A673 (cell line): ENCODE measurements around the gene H2AZ2. TPM values are rescaled to one million over a fixed set of nuclear protein-coding genes. Genes with fewer than 3 reads are reported as not detected.

Experiments
- BruUV-seq: library from RNA; stranded (reverse); fragments of 400-500 nt; replicated peaks from 2 replicates; lab custom pipeline; 2021; lab: Mats Ljungman, UMichigan
- CTCF ChIA-PET: fragments of 300-600 bp; sonication (Branson Sonifier 250); formaldehyde crosslinking; loops from one replicate; lab custom pipeline; 2022; ENCODE audit warnings: antibody characterized with exemption; lab: Charles Lee
- POLR2A ChIA-PET: fragments of 300-600 bp; sonication (Branson Sonifier 250); formaldehyde crosslinking; loops from one replicate; lab custom pipeline; 2022; ENCODE audit warnings: antibody characterized with exemption; ENCODE audit not compliant: low non-redundant PET; lab: Charles Lee
- DNase-seq: peaks from one replicate; pipeline ENCODE4 v3.0.0-alpha.2; 2015; ENCODE audit warnings: low spot score
- H3K27ac ChIP-seq: fragments of 200-600 bp; sonication (generic); 2 replicates; pipeline ENCODE4 v1.5.1; 2016; ENCODE audit warnings: mixed run types, low read depth, mild to moderate bottlenecking, mixed read lengths, antibody characterized with exemption, low read length; ENCODE audit not compliant: poor library complexity, severe bottlenecking
- H3K27me3 ChIP-seq: fragments of 200-600 bp; sonication (generic); replicated peaks from 2 replicates; pipeline ENCODE4 v1.6.1; 2017; ENCODE audit warnings: mixed run types, low read depth, mild to moderate bottlenecking, mixed read lengths, antibody characterized with exemption, low read length; ENCODE audit not compliant: insufficient read depth, poor library complexity
- H3K36me3 ChIP-seq: fragments of 200-600 bp; sonication (generic); 2 replicates; pipeline ENCODE4 v1.6.1; 2016; ENCODE audit warnings: mixed run types, mild to moderate bottlenecking, mixed read lengths, antibody characterized with exemption, low read length; ENCODE audit not compliant: insufficient read depth, poor library complexity, severe bottlenecking
- H3K4me1 ChIP-seq: fragments of 200-600 bp; sonication (generic); 2 replicates; pipeline ENCODE4 v1.6.1; 2017; ENCODE audit warnings: mixed run types, mild to moderate bottlenecking, mixed read lengths, antibody characterized with exemption, low read length; ENCODE audit not compliant: insufficient read depth, poor library complexity, severe bottlenecking
- H3K4me3 ChIP-seq: fragments of 200-600 bp; sonication (generic); 2 replicates; pipeline ENCODE4 v1.5.1; 2016; ENCODE audit warnings: low read depth, mixed run types, mild to moderate bottlenecking, mixed read lengths, low read length; ENCODE audit not compliant: poor library complexity, severe bottlenecking
- H3K9me3 ChIP-seq: fragments of 200-600 bp; sonication (generic); 2 replicates; pipeline ENCODE4 v1.6.1; 2016; ENCODE audit warnings: mixed run types, low read depth, mild to moderate bottlenecking, mixed read lengths, antibody characterized with exemption, low read length; ENCODE audit not compliant: poor library complexity, severe bottlenecking
- EZH2 ChIP-seq: fragments of 200-600 bp; sonication (generic); IDR thresholded peaks from 2 replicates; pipeline ENCODE4 v1.6.1; 2017; ENCODE audit warnings: borderline replicate concordance, low read depth, mild to moderate bottlenecking, mixed read lengths, antibody characterized with exemption, low read length; ENCODE audit not compliant: poor library complexity, severe bottlenecking
- intact Hi-C: fragments of 100-400 bp; cut with micrococcal nuclease; formaldehyde crosslinking; loops from one replicate; pipeline ENCODE4 v1.10.0; 2022; ENCODE audit not compliant: unreplicated experiment
- total RNA-seq: library from RNA; stranded (reverse); gene quantifications from 2 replicates; pipeline ENCODE4 v1.2.3, GENCODE V29; 2021
- TF ChIP-seq, protein P1 (sequence below): fragments of 300-800, 200-600 bp; sonication (generic); conservative IDR thresholded peaks from 2 replicates; pipeline ENCODE4 v1.5.1; 2017; ENCODE audit warnings: low read depth, mild to moderate bottlenecking, antibody characterized with exemption, low read length, moderate library complexity, mixed read lengths

H2AZ2 gene
- total RNA-seq, 1 experiment from 2014 or later = 291 TPM

DNA sequence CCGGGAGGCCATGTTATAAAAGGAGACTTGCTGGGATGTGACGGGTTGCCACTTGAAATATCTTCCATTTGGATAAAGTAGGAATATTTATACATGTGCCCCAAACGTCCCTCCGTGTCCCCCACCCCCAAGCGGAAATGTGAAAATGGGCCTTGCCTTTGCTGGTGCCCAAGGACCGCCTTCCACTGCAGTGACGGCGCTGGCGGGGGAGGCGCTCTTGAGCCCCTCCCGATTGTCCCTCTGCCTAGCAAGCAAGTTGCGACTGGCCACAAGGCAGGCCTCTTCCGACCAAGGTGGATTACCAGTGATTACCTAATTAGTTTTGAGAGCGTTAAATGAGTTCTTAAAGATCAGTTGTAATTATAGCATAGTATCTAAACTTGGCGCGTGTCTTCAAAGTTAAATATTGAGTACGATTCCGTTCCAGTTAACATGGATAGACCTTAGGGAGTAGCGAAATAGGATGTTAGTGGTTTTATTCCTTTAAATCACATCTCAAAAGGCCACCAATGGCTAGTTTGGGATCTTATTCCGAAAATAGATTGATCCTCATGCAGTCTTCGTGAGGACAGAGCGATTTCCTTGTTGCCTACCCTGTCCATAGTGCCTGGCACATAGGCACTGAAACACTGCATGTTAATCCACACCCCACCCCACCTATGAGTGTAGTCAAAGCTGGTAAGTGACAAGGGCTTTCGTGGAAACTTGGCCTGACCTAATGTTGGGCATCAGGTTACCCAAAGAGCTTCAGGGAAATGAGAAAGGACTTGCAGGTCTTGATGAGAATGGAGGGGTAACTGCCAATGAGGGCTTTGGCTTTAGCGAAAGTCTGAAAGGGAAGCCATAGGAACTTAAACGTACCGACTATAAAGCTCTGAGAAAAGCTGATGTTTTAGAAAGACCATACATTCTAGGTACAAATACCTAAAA lies 50.3 kb downstream of the H2AZ2 start:
- Histone ChIP-seq H3K27ac (peak overlapping the region; percentile 99), H3K4me1 (peaks cover 18% of the 10 kb centered on the region), H3K27me3 (no peaks in the 10 kb centered on the region), H3K4me3 (peak overlapping the region; percentile 64), H3K9me3 (no peaks in the 10 kb centered on the region), H3K36me3 (peaks cover 52% of the 10 kb centered on the region)
- TF ChIP-seq, protein P1, sequence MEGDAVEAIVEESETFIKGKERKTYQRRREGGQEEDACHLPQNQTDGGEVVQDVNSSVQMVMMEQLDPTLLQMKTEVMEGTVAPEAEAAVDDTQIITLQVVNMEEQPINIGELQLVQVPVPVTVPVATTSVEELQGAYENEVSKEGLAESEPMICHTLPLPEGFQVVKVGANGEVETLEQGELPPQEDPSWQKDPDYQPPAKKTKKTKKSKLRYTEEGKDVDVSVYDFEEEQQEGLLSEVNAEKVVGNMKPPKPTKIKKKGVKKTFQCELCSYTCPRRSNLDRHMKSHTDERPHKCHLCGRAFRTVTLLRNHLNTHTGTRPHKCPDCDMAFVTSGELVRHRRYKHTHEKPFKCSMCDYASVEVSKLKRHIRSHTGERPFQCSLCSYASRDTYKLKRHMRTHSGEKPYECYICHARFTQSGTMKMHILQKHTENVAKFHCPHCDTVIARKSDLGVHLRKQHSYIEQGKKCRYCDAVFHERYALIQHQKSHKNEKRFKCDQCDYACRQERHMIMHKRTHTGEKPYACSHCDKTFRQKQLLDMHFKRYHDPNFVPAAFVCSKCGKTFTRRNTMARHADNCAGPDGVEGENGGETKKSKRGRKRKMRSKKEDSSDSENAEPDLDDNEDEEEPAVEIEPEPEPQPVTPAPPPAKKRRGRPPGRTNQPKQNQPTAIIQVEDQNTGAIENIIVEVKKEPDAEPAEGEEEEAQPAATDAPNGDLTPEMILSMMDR = peak; percentile 62
- TF ChIP-seq EZH2 = no peak
- TSS peak; percentile 43 for BruUV-seq
- ChIA-PET CTCF (no interaction called here), POLR2A (interaction anchor here (0.6 to 0.7 kb wide), 4 partner anchors 12 to 232 kb away, joined by 3 to 6 read pairs (median 4); no protein-coding TSS in a partner anchor)
- DNase-seq = peak; percentile 92
- intact Hi-C loops = loop anchor here (1.0 to 5.0 kb wide), 3 partner anchors 50 to 215 kb away; partner anchors contain the start of genes OGDH and TMED4

DNA sequence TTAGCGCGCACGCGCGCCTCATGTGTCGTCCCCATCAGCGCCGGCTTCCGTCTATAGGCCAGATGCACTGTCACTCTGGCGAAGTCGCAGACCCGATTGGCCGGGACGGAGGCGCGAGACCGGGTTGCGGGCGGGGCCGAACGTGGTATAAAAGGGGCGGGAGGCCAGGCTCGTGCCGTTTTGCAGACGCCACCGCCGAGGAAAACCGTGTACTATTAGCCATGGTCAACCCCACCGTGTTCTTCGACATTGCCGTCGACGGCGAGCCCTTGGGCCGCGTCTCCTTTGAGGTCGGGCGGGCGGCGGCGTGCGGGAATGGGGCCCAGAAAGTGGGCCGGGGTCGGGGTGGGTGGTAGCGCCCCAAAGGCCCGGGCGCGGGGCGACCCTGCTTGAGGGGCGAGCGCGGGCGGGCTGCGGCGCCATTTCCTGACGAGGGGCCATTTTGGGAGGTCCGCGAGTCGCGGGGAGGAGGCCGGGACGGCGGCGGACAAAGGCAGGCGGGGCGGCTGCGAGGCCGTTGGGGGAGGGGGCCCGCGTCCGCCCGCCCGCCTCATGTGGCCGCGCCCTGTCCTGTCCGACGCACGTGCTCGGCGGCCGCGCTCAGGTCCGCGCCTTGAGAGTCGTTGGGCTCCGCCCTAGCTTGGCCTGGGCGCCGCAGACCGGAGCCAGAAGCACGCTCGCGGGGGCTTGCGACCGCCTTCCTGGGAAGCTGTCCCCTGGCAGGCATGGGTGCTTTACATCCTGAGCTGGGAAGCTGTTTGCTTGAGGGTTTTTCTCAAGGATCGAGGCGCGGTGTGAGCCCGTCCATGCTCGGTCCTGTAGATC lies 51.2 kb downstream of the H2AZ2 start, which contains the start of gene PPIA:
Gene PPIA, plus strand, starts transcription at position 178 of the 825 bp plus-strand sequence. Its CDS starts 44 bp downstream, at position 222.
- CTCF ChIA-PET = no interaction called here
- POLR2A ChIA-PET = interaction anchor here (0.6 kb wide), 2 partner anchors 37 to 48 kb away, joined by 3 to 6 read pairs; no protein-coding TSS in a partner anchor
- Histone ChIP-seq H3K9me3 (no peaks in the 10 kb centered on the region), H3K4me3 (peak within 1 kb of the TSS; percentile 64), H3K27me3 (no peaks in the 10 kb centered on the region), H3K27ac (peak within 1 kb of the TSS; percentile 99), H3K4me1 (peaks cover 18% of the 10 kb centered on the region), H3K36me3 (peaks cover 43% of the 10 kb centered on the region)
- DNase-seq = peak; percentile 99
- intact Hi-C loops = loop anchor here (1.0 to 5.0 kb wide), 4 partner anchors 48 to 214 kb away; partner anchors contain the start of genes OGDH, TMED4 and ZMIZ2
- BruUV-seq = TSS peak; percentile 49
- TF ChIP-seq, protein P1 = no peak
- TF ChIP-seq EZH2 = no peak

DNA sequence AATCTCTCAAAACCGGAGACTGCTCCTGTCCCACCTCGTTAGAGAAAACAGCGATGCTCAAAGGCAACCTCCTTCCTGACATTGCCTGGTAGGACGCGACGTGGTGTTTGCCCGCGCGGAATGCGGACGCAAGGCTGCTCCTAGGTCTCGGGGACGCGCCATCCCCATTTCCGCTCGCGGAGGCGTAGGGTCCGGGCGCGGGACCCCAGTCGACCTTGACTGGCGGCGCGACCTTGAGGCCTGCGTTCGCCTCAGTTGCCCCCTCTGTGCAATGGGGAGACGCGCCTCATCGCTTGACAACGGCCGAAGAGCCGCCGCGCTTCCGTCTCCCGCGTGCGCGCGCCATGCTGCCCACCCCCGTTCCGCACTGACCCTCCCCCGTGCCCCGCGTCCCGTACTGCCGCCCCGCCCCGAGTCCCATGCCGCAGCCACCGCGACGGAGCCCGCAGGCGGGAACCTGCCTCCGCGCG lies 51.8 kb downstream of the H2AZ2 start:
- no peak for DNase-seq
- TF ChIP-seq, protein P1 = no peak
- no peak for TF ChIP-seq EZH2
- Histone ChIP-seq H3K4me1 (peaks cover 18% of the 10 kb centered on the region), H3K27me3 (no peaks in the 10 kb centered on the region), H3K27ac (peak overlapping the region; percentile 99), H3K36me3 (peaks cover 37% of the 10 kb centered on the region), H3K9me3 (no peaks in the 10 kb centered on the region), H3K4me3 (peak overlapping the region; percentile 64)
- no TSS peak for BruUV-seq
- CTCF ChIA-PET = no interaction called here
- intact Hi-C loops = loop anchor here (1.0 to 5.0 kb wide), 3 partner anchors 48 to 214 kb away; partner anchors contain the start of genes OGDH, TMED4 and ZMIZ2
- POLR2A ChIA-PET = no interaction called here
